HG03565 (cell line): ENCODE results near the gene SERPIND1.
"Not testable (repeated sequence)": the region's sequence is repeated elsewhere in the genome, so short reads cannot be mapped to it uniquely, and the experiment has no call there.

ENCODE experiments used
- ATAC-seq: cut with Tn5 transposase; IDR thresholded peaks from one replicate; pipeline ENCODE4 v1.9.1; 2021; ENCODE audit warnings: mild to moderate bottlenecking, moderate library complexity; ENCODE audit not compliant: unreplicated experiment

Gene SERPIND1

GRCh38 chr22:20811171-20811570, 37.3 kb downstream of the SERPIND1 start:
- ATAC-seq, result no peak

- ATAC-seq, result no peak
Measured at GRCh38 chr22:20811971-20812660, 38.2 kb downstream of the SERPIND1 start.

- ATAC-seq, result no peak
Measured at GRCh38 chr22:20813056-20813455, 39.1 kb downstream of the SERPIND1 start.

- ATAC-seq, result no peak
Measured at GRCh38 chr22:20814221-20814808, 40.4 kb downstream of the SERPIND1 start.

- no peak for ATAC-seq
Measured at GRCh38 chr22:20815477-20816050, 41.7 kb downstream of the SERPIND1 start.

- no peak for ATAC-seq
Measured at GRCh38 chr22:20816559-20816958, 42.6 kb downstream of the SERPIND1 start.

- ATAC-seq, result no peak
Measured at GRCh38 chr22:20818471-20818870, 44.6 kb downstream of the SERPIND1 start.

GRCh38 chr22:20819471-20819870, 45.6 kb downstream of the SERPIND1 start:
- no peak for ATAC-seq

GRCh38 chr22:20821717-20822239, 47.9 kb downstream of the SERPIND1 start:
- not testable (repeated sequence) for ATAC-seq

GRCh38 chr22:20822240-20822639, 48.3 kb downstream of the SERPIND1 start:
- ATAC-seq, result no peak

GRCh38 chr22:20823264-20823663, 49.4 kb downstream of the SERPIND1 start:
- ATAC-seq, result no peak

GRCh38 chr22:20825216-20825615, 51.3 kb downstream of the SERPIND1 start:
- ATAC-seq, result not testable (repeated sequence)

GRCh38 chr22:20825624-20826023, 51.7 kb downstream of the SERPIND1 start:
- ATAC-seq, result no peak

GRCh38 chr22:20826373-20827152, 52.6 kb downstream of the SERPIND1 start:
- not testable (repeated sequence) for ATAC-seq

GRCh38 chr22:20829491-20830134, 55.7 kb downstream of the SERPIND1 start:
- no peak for ATAC-seq

- no peak for ATAC-seq
Measured at GRCh38 chr22:20833225-20833665, 59.3 kb downstream of the SERPIND1 start.

GRCh38 chr22:20834206-20834605, 60.3 kb downstream of the SERPIND1 start:
- no peak for ATAC-seq

- no peak for ATAC-seq
Measured at GRCh38 chr22:20834725-20835124, 60.8 kb downstream of the SERPIND1 start.
